GM19043 (cell line): ENCODE results near the gene RNF32.
"Not testable (repeated sequence)": the region's sequence is repeated elsewhere in the genome, so short reads cannot be mapped to it uniquely, and the experiment has no call there.

Source experiments
- ATAC-seq: cut with Tn5 transposase; IDR thresholded peaks from one replicate; pipeline ENCODE4 v1.9.1; 2021; ENCODE audit warnings: low read depth; ENCODE audit not compliant: unreplicated experiment

RNF32 gene

GRCh38 chr7:156639426-156640256 lies 933 bp upstream of the RNF32 start:
- peak; percentile 10 for ATAC-seq

DNA sequence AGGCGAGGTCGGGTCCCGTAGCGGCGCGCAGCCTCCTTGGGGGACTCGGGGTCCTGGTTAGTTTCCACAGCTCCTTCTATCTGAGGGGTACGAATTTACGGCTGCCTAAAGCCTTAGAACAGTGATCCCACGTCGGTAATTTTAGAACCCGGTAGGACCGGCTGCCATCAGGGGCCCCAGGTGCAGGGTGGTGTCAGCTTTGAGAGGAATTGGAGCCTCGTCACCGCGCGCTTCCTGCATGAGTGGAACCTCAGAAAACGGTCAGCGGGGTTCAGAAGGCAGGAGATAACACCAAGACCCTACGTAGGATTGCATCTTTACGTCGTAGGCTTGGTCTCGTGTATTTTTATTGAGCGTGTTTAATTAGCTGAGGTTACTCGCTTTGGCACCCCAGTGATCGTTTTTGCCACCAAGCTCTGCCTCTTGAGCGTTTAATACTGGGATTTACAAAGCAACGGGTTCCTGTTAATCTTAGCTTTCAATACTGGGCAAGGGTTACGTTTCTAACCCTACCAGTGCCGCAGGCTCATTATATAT lies 443 bp downstream of the RNF32 start:
- ATAC-seq, result peak; percentile 49

GRCh38 chr7:156642306-156643045 lies 1.9 kb downstream of the RNF32 start:
- ATAC-seq, result no peak

DNA sequence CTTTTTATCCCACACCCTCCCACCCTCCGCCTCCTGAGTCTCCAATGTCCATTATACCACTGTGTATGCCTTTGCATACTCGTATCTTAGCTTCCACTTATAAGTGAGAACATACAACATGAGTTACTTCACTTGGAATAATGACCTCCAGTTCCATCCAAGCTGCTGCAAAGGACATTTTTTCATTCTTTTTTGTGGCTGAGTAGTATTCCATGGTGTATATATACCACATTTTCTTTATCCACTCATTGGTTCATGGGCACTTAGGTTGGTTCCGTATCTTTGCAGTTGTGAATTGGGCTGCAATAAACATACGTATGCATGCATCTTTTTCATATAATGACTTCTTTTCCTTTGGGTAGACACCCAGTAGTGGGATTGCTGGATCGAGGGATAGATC lies 6.8 kb downstream of the RNF32 start:
- ATAC-seq, result not testable (repeated sequence)

DNA sequence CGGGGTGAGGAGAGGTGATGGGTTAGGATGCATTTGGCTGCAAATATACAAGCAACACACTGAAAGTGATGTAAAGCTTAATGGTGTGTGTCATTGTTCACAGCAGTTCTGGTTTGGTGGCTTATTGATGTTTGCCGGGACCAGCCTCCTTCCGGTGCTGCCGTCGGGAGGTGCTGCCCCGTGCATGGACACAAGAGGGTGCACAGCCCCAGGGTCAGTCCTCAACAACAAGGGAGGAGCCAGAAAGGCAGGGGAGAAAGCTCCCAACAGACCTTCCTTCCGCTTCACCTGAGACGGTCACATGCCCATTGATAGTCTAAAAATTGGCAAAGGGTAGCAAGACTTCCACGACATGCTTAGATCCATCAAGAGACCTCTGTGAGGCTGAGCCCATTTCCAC lies 9.5 kb downstream of the RNF32 start:
- no peak for ATAC-seq

DNA sequence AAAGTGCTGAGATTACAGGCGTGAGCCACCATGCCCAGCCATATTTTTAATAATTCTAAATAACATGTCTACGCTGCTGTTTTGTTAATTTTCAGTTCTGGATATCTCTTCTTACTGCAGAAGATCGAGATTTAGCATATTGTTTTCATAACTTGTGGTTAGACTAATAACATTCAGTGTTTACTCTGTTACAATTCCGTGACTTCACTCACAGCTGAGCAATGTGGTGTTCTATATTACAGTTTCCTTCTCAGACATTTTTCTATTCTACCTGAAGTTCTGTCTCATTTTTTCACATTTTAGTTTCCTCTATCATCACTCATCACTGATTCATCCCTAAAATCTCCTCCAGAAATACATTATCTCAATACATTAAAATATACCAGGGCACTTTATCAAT lies 10.9 kb downstream of the RNF32 start:
- ATAC-seq, result no peak

- no peak for ATAC-seq
These were observed 12.5 kb downstream of the RNF32 start for GRCh38 chr7:156652886-156653568.

- ATAC-seq, result no peak
These were observed 14.1 kb downstream of the RNF32 start for GRCh38 chr7:156654511-156655234.

GRCh38 chr7:156655251-156655650 lies 14.7 kb downstream of the RNF32 start:
- ATAC-seq, result no peak

DNA sequence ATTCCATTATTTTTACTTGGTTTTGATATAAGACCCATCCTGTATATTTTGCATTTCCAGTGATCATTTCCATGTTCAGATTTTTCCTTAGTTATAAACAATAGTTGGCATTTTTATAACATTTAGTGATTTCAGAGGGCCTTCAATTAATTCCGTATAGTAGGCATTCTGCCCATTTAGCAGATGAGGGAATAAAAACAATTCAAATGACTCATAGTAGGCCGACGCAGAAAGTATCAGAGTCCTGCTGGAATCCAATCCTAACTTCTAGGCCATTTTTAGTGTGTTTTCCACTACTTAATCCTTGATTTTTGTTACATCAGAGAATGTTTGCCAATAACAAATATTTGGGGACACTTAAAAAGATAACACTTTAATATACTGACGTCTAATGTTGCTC lies 15.4 kb downstream of the RNF32 start:
- no peak for ATAC-seq

DNA sequence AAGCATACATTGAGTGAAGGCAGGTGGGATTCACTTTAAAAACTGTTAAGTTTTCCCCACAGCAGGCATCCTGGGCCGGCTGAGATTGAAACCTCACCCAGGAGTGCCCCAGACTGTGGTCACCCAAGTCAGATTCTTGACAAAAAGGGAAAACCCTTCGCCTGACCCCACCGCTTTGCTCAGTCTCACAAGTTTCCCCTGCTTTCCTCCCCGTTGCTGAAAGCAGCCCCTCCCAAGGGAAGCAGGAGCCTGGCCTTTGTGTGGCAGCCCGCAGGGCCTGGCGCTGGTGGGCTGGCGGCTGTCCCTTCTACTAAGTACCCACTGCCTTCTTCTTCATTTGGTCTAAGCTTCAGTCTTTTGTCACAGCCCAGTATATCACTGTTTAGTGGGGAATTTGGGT lies 16.0 kb downstream of the RNF32 start:
- no peak for ATAC-seq

- no peak for ATAC-seq
These were observed 17.1 kb downstream of the RNF32 start for GRCh38 chr7:156657681-156658080.

DNA sequence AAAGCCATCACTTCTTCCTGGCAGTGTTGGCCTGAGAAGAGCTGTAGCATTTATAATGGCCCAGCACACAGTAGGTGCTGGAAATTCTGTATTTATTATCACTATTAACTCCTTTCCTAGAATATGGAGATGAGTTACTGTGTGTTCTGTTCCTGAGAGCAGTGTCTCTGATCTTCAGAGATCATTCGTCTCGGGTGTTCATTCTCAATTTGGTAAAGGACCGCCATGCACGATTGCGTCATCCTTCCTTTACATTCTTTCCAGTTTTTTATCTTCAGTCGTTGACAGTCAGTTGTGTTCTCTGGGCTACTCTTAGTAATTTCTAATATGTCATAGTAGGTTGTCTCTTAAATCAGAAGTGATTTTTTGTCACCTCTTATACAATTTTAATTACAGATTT lies 18.6 kb downstream of the RNF32 start:
- ATAC-seq, result no peak

DNA sequence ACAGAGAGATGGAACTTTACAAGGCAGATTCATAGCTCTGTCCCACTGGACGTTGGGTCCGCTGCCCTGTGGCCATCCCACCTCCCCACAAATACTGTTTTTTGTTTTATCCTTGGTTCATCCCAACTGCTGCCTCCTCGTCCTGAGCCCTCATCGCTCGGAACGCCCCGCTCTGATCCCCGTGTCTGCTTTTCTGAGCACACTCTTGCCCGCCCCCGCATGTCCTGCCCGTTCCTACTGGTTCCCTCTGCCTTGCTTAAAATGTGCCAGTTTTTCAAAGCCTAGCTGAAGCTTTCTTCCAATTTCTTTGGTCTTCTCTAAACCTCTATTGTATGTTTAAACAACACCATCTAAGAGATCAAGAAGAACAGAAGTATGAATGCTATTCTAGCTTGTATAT lies 19.4 kb downstream of the RNF32 start:
- ATAC-seq, result no peak

- ATAC-seq, result no peak
These were observed 21.1 kb downstream of the RNF32 start for GRCh38 chr7:156661637-156662036.

DNA sequence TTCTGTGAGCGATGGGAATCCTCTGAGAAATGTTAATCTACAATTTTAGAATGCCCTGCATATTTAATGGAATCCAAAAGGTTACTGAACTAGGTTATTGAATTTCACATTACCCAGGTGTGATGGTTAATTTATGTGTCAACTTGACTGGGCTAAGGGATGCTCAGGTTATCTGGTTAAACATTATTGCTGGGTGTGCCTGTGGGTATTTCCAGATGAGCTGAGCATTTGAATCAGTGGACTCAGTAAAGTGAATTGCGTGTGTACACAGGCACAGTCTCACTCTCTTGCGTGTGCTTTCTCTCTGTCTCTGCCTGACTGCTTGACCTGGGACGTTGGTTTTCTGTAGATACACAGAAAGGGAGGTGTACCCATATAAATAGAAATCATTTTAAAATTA lies 21.7 kb downstream of the RNF32 start:
- ATAC-seq, result no peak

GRCh38 chr7:156665101-156665500 lies 24.5 kb downstream of the RNF32 start:
- no peak for ATAC-seq

GRCh38 chr7:156666368-156667109 lies 26.0 kb downstream of the RNF32 start:
- no peak for ATAC-seq

DNA sequence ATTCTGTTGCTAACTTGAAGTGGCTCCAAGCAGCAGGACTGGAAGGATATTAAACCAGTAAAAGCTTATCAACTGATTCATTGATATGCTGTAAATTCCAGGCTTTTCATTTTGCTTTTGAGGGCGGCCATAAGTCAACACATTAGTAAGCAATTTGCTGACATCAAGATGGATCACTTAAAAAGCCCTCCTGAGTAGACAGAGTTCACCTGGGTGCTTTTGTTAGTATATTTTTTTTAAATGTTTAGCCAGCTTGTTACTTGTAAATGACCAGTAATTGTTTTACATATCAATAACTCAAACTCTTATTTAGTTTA lies 26.5 kb downstream of the RNF32 start:
- ATAC-seq, result no peak

GRCh38 chr7:156668130-156668741 lies 27.7 kb downstream of the RNF32 start:
- ATAC-seq, result no peak
